Keratinocyte (primary cell): ENCODE results near the gene FANCC. TPM values are rescaled to one million over a fixed set of nuclear protein-coding genes. Genes with fewer than 3 reads are reported as not detected.
A peak's percentile ranks its signal among the peaks of the same experiment; 100 is the strongest.

Experiments used
- DNase-seq: peaks from one replicate; pipeline ENCODE4 v3.0.0-alpha.2; 2011; ENCODE audit warnings: low read depth, missing footprints, low spot score
- FAIRE-seq: peaks from 2 replicates; lab custom pipeline; 2011; peaks lifted over from hg19 to GRCh38; lab: Jason Lieb, UNC
- H2AFZ ChIP-seq: 2 replicates; pipeline ENCODE4 v1.6.0; 2012; ENCODE audit warnings: low read length, control low read depth, inconsistent platforms; ENCODE audit not compliant: control insufficient read depth
- H3K27ac ChIP-seq: 2 replicates; pipeline ENCODE4 v1.5.1; 2011; ENCODE audit warnings: low read length; ENCODE audit not compliant: control insufficient read depth, insufficient read depth
- H3K27me3 ChIP-seq: 3 replicates; pipeline ENCODE4 v1.6.0; 2011; ENCODE audit warnings: low read length; ENCODE audit not compliant: control insufficient read depth, insufficient read depth; ENCODE audit errors: extremely low read depth
- H3K36me3 ChIP-seq, 2 experiments: 2 replicates in 1 of 2; 3 replicates in 1 of 2; pipeline ENCODE4 v1.5.1; 2011; ENCODE audit warnings: low read length in 2 of 2, mild to moderate bottlenecking in 1 of 2; ENCODE audit not compliant: control insufficient read depth in 2 of 2, insufficient read depth in 2 of 2; ENCODE audit errors: extremely low read depth in 1 of 2
- H3K4me1 ChIP-seq: 3 replicates; pipeline ENCODE4 v1.5.1; 2011; ENCODE audit warnings: low read length; ENCODE audit not compliant: control insufficient read depth, insufficient read depth; ENCODE audit errors: extremely low read depth
- H3K4me2 ChIP-seq: 3 replicates; pipeline ENCODE4 v1.6.0; 2011; ENCODE audit warnings: low read depth, low read length; ENCODE audit not compliant: control insufficient read depth, insufficient read depth; ENCODE audit errors: extremely low read depth
- H3K4me3 ChIP-seq, 3 experiments: fragments of 200-600 bp in 1 of 3; sonication (generic) in 1 of 3; 2 replicates in 2 of 3; 3 replicates in 1 of 3; pipeline ENCODE4 v1.5.1; 2011 to 2016; ENCODE audit warnings: low read length in 3 of 3, mild to moderate bottlenecking in 3 of 3, control low read depth in 2 of 3, inconsistent platforms in 1 of 3, low read depth in 1 of 3, mixed read lengths in 1 of 3, mixed run types in 1 of 3, moderate library complexity in 1 of 3; ENCODE audit not compliant: control insufficient read depth in 2 of 3, insufficient read depth in 2 of 3; ENCODE audit errors: extremely low read depth in 1 of 3
- H3K79me2 ChIP-seq: 2 replicates; pipeline ENCODE4 v1.6.0; 2012; ENCODE audit warnings: low read length; ENCODE audit not compliant: control insufficient read depth, insufficient read depth
- H3K9ac ChIP-seq: 3 replicates; pipeline ENCODE4 v1.6.0; 2011; ENCODE audit warnings: low read length; ENCODE audit not compliant: control insufficient read depth, insufficient read depth; ENCODE audit errors: extremely low read depth
- H3K9me1 ChIP-seq: 3 replicates; pipeline ENCODE4 v1.6.0; 2011; ENCODE audit warnings: low read length; ENCODE audit not compliant: control insufficient read depth, insufficient read depth; ENCODE audit errors: extremely low read depth
- H3K9me3 ChIP-seq: 2 replicates; pipeline ENCODE4 v1.5.1; 2012; ENCODE audit warnings: low read depth, low read length; ENCODE audit not compliant: control insufficient read depth
- H4K20me1 ChIP-seq: 3 replicates; pipeline ENCODE4 v1.6.0; 2011; ENCODE audit warnings: low read length; ENCODE audit not compliant: control insufficient read depth, insufficient read depth; ENCODE audit errors: extremely low read depth
- CTCF ChIP-seq, 3 experiments: IDR thresholded peaks in 1 of 3; conservative IDR thresholded peaks in 1 of 3; optimal IDR thresholded peaks in 1 of 3; 2 replicates in 2 of 3; 3 replicates in 1 of 3; pipeline versions ENCODE3 to v1.5.1; 2011; ENCODE audit warnings: low read length in 3 of 3, mild to moderate bottlenecking in 3 of 3, moderate library complexity in 2 of 3, control low read depth in 1 of 3, inconsistent platforms in 1 of 3; ENCODE audit not compliant: insufficient read depth in 2 of 3; ENCODE audit errors: extremely low read depth in 1 of 3
- EZH2 ChIP-seq: IDR thresholded peaks from one replicate; pipeline ENCODE4 v1.6.1; 2012; ENCODE audit warnings: inconsistent platforms, mild to moderate bottlenecking, low read length, moderate library complexity
- dilution Hi-C: fragments of 300-500 bp; cut with MboI; formaldehyde crosslinking; loops from one replicate; pipeline ENCODE4 v1.7.0; 2020; ENCODE audit warnings: low sequenced_read_pairs; ENCODE audit not compliant: extremely low pct_ligation_motif_present
- polyA plus RNA-seq, 5 experiments: library from polyadenylated mRNA; depleted of rRNA in 3 of 5; stranded (reverse) in 3 of 5; stranded (forward) in 1 of 5; unstranded in 1 of 5; fragments of >200 nt; gene quantifications; 1 replicate in 1 of 5; 2 replicates in 3 of 5; 3 replicates in 1 of 5; pipeline versions ENCODE4 v1.2.1 to v1.2.3, GENCODE V29; 2011 to 2012; ENCODE audit warnings: missing spikeins in 2 of 5, low read depth in 1 of 5, low replicate concordance in 1 of 5

FANCC gene
- polyA plus RNA-seq, 1 donor (not counting 4 experiments of a cell fraction or from before 2014, with no cell fraction given) = 8.3 TPM

DNA sequence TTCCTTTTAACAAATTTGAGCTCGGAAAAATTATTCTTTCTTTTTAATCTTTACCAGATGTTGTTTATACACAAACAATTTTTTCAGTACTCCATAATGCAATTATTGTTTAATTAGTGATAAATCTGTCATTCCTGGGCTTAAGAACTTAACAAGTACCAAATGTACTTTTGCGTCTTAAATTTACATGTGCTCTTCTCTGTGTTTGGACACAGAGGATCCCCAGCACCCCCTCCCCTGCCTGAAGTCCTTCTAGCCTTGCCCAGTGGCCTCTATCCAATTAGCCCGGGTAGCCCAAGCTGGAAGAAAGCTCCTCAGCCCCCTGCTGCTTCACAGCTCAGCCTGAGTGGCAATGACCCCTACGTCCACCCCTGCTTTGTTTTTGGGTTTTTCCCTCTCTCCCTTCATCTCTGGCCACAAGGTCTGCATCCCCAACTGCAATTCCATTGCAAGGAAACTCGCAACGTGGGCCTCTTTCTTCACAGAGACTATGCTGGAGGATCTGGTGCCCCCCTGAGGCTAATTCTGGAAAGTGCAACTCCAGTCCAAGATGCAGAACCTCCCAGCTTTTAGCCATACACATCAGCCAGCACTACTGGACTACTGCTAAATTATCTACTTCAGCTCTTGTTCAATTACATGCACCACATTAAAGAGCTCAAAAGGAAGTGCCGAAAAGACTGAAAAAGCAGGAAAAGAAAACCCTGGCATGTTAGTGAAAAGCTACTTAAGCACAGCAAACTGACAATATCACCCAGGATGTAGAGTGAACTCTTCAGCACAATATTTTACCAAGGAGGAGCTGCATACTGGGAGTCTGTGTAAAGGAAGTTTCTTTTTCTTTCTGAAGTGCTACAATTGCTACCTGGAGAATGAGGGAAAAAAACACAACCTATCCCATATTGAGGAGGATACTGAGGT is 186.2 kb downstream of the FANCC start:
- Histone ChIP-seq H3K79me2 (no peaks in the 10 kb centered on the region), H3K9me3 (no peaks in the 10 kb centered on the region), H3K4me1 (peaks cover 3% of the 10 kb centered on the region), H3K9ac (no peak overlapping the region), H3K27ac (no peak overlapping the region), H3K9me1 (no peaks in the 10 kb centered on the region), H3K4me3 (no peak overlapping the region), H2AFZ (no peak overlapping the region), H4K20me1 (no peaks in the 10 kb centered on the region), H3K27me3 (no peaks in the 10 kb centered on the region), H3K4me2 (no peak overlapping the region), H3K36me3 (no peaks in the 10 kb centered on the region)
- FAIRE-seq = peak; percentile 70
- DNase-seq = peak; percentile 23
- dilution Hi-C loops = no loop called here
- peak; percentile 77 to 96 (median 80) for TF ChIP-seq CTCF (optimal IDR thresholded peaks at IDR 0.05 in 1 of 3, IDR thresholded peaks at IDR 0.05 in 1 of 3, conservative IDR thresholded peaks at IDR 0.05 in 1 of 3; ENCODE audit: extremely low read depth in 1 of 3, insufficient read depth in 2 of 3, low read length in 3 of 3)
- no peak for TF ChIP-seq EZH2

DNA sequence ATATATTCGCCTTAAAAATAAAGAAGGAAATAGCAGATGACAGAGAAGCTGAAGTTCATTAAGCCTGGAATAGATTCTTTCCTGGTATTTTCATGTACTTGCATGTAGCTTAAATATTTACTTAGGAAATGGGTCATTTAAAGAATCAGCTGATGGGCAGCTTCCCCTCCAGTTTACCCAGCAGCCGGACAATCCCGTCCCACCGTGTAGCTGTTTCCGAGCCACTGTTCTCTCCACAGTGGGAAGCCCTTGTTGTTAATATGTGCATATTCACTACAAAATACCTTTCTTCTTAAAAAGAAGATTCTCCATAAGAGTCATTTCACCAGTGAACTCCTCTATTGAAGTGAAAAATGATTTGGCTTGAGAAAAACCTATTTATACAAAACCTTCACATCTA is 187.0 kb downstream of the FANCC start:
- DNase-seq (no peak), FAIRE-seq (no peak)
- no peak overlapping the region for H3K9ac ChIP-seq
- no peak overlapping the region for H3K27ac ChIP-seq
- H4K20me1 ChIP-seq = no peaks in the 10 kb centered on the region
- H3K79me2 ChIP-seq = no peaks in the 10 kb centered on the region
- H3K4me1 ChIP-seq = peaks cover 6% of the 10 kb centered on the region
- H2AFZ ChIP-seq = no peak overlapping the region
- H3K27me3 ChIP-seq = no peaks in the 10 kb centered on the region
- dilution Hi-C loops = no loop called here
- H3K9me1 ChIP-seq = no peaks in the 10 kb centered on the region
- no peaks in the 10 kb centered on the region for H3K36me3 ChIP-seq
- TF ChIP-seq EZH2 (no peak), CTCF (optimal IDR thresholded peaks at IDR 0.05 in 1 of 3, IDR thresholded peaks at IDR 0.05 in 1 of 3, conservative IDR thresholded peaks at IDR 0.05 in 1 of 3; ENCODE audit: extremely low read depth in 1 of 3, insufficient read depth in 2 of 3, low read length in 3 of 3) (no peak)
- H3K9me3 ChIP-seq = no peaks in the 10 kb centered on the region
- H3K4me2 ChIP-seq = no peak overlapping the region
- H3K4me3 ChIP-seq = no peak overlapping the region
